BJ (cell line): ENCODE results near the gene PER2. TPM values are rescaled to one million over a fixed set of nuclear protein-coding genes. Genes with fewer than 3 reads are reported as not detected.

Experiments used
- CTCF ChIA-PET: fragments of 350-600 bp; formaldehyde crosslinking; extraction: SDS; loops from one replicate; lab custom pipeline; 2021; ENCODE audit warnings: antibody characterized with exemption, inconsistent platforms; lab: Yijun Ruan, JAX
- POLR2A ChIA-PET: fragments of 300-600 bp; sonication (Branson Sonifier 250); formaldehyde crosslinking; extraction: SDS; loops from one replicate; lab custom pipeline; 2021; ENCODE audit warnings: antibody characterized with exemption; lab: Charles Lee
- DNase-seq: peaks from one replicate; pipeline ENCODE4 v3.0.0-alpha.2; 2011; ENCODE audit warnings: low read depth
- H3K27me3 ChIP-seq: 2 replicates; pipeline ENCODE4 v1.6.0; 2011; ENCODE audit warnings: low read length; ENCODE audit not compliant: control insufficient read depth, insufficient read depth
- H3K36me3 ChIP-seq: 2 replicates; pipeline ENCODE4 v1.5.1; 2011; ENCODE audit warnings: low read length; ENCODE audit not compliant: control insufficient read depth, insufficient read depth
- H3K4me3 ChIP-seq: 2 replicates; pipeline ENCODE4 v1.5.1; 2011; ENCODE audit warnings: low read depth, mild to moderate bottlenecking, control low read depth, low read length
- CTCF ChIP-seq: IDR thresholded peaks from 2 replicates; pipeline ENCODE4 v1.5.1; 2011; ENCODE audit warnings: low read depth, mild to moderate bottlenecking, control low read depth, inconsistent platforms, low read length, moderate library complexity; ENCODE audit not compliant: insufficient read depth
- polyA plus RNA-seq: library from polyadenylated mRNA; depleted of rRNA; stranded (reverse); fragments of >200 nt; gene quantifications from 2 replicates; pipeline ENCODE4 v1.2.3, GENCODE V29; 2011

The PER2 gene
- polyA plus RNA-seq, 1 experiment: 3.1 TPM

- POLR2A ChIA-PET: no interaction called here
- TF ChIP-seq CTCF: no peak
- H3K36me3 ChIP-seq: no peaks in the 10 kb centered on the region
- no peak for DNase-seq
- H3K27me3 ChIP-seq: peaks cover 5% of the 10 kb centered on the region
- H3K4me3 ChIP-seq: no peak overlapping the region
- CTCF ChIA-PET: no interaction called here
Observed at GRCh38 chr2:238224356-238225035, 63.9 kb downstream of the PER2 start.

DNA sequence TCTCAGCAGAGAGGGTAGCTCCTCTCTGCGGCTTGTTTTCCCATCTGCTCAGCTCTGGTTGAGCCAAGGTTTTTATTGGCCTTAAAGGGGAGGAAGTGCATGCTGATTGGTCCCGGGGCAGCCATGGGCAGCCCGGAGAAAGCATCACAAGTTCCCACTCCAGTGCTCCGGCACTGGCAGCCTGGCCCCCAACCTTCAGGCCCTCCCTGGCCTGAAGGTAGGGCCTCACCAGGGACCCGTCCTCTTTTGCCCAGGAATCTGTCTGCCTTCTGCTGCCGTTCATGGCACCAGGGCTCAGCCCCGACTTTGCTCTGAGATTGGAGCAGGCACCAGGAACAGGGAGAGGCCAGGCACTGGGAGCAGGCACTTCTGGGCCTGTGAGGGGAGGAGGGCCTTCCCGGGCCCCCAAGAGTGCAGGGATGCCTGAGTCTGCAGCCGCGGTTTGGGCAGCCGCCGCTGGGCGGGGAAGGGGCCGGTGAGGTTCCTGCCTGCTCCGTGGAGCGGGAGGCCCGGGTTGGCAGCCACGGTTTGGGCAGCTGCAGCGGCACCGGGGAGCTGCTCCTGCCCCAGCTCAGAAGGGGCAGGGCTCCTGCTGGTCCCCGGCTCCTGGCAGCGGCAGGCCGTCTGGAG, 67.4 kb downstream of the PER2 start:
- no peak overlapping the region for H3K4me3 ChIP-seq
- H3K36me3 ChIP-seq: no peaks in the 10 kb centered on the region
- POLR2A ChIA-PET: no interaction called here
- no peak for DNase-seq
- CTCF ChIA-PET: no interaction called here
- peaks cover 2% of the 10 kb centered on the region for H3K27me3 ChIP-seq
- TF ChIP-seq CTCF: no peak

DNA sequence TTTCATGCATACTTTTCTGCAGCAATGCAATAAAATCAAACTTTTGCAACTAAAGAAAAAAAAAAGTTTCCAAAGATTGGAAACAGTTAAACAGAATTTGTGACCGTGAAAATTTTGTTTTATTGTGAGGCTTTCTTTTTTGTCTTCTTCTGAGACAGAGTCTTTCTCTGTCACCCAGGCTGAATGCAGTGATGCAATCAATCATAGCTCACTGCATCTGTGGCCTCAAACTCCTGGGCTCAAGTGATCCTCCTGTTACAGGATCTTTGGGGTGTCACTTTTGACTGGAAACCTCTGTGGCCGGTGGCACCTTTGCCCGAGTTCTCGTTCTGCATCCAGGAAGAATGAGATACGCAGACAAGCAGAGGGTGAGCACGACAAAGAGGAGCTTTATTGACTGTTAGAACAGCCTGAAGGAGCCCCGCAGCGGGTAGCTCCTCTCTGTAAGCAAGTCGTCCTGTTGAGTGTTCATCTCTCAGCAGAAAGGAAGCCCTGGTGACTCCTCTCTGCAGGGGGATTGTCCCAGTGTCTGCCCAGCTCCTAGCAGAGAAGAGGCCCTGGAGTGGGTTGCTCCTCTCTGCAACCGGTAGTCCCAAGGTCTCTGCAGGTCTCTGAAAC, 68.0 kb downstream of the PER2 start:
- ChIA-PET POLR2A (no interaction called here), CTCF (no interaction called here)
- peaks cover 2% of the 10 kb centered on the region for H3K27me3 ChIP-seq
- DNase-seq: no peak
- no peak for TF ChIP-seq CTCF
- H3K36me3 ChIP-seq: no peaks in the 10 kb centered on the region
- H3K4me3 ChIP-seq: no peak overlapping the region

GRCh38 chr2:238216651-238217184, 71.7 kb downstream of the PER2 start:
- ChIA-PET POLR2A (no interaction called here), CTCF (interaction anchor here (0.6 kb wide), 1 partner anchor 70 kb away, joined by 4 read pairs; no protein-coding TSS in a partner anchor)
- TF ChIP-seq CTCF: no peak
- Histone ChIP-seq H3K4me3 (no peak overlapping the region), H3K27me3 (peaks cover 2% of the 10 kb centered on the region), H3K36me3 (no peaks in the 10 kb centered on the region)
- no peak for DNase-seq

DNA sequence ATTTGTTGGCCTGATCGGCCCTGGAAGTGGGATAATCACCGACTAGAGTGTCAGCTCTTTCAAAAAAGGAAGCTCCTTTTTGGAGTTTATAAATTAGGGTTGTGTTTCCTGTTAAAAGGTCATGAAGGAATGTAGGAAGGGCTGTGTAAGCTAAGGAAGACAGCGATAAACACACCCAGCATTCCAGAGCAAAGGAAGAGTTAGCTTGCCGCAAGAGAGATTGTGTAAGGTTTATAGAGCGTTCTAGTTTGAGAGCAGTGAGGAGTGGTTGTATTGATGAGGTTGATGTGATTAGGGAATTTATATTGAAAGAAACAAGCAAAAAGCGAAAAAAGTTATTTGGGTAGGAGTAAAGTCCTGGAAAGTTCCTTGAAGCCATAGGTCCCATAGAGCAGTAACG, 81.4 kb downstream of the PER2 start:
- Histone ChIP-seq H3K27me3 (peaks cover 15% of the 10 kb centered on the region), H3K4me3 (no peak overlapping the region), H3K36me3 (no peaks in the 10 kb centered on the region)
- no peak for TF ChIP-seq CTCF
- DNase-seq: no peak
- POLR2A ChIA-PET: no interaction called here
- CTCF ChIA-PET: no interaction called here
